HG02763 (cell line): ENCODE data around the gene MPDZ.

Experiments
- ATAC-seq: cut with Tn5 transposase; IDR thresholded peaks from one replicate; pipeline ENCODE4 v1.9.1; 2021; ENCODE audit warnings: mild to moderate bottlenecking, moderate library complexity; ENCODE audit not compliant: unreplicated experiment

MPDZ gene

GRCh38 chr9:13189362-13189761, 90.1 kb downstream of the MPDZ start:
- no peak for ATAC-seq

GRCh38 chr9:13186774-13187173, 92.7 kb downstream of the MPDZ start:
- ATAC-seq, result no peak

- no peak for ATAC-seq
Measured at GRCh38 chr9:13186091-13186490, 93.4 kb downstream of the MPDZ start.

GRCh38 chr9:13181652-13182051, 97.8 kb downstream of the MPDZ start:
- ATAC-seq, result no peak

- ATAC-seq, result no peak
Measured at GRCh38 chr9:13179257-13179656, 100.2 kb downstream of the MPDZ start.

GRCh38 chr9:13175732-13176131, 103.8 kb downstream of the MPDZ start:
- ATAC-seq, result no peak

- ATAC-seq, result no peak
Measured at GRCh38 chr9:13174906-13175639, 104.4 kb downstream of the MPDZ start.

- ATAC-seq, result no peak
Measured at GRCh38 chr9:13173553-13173952, 105.9 kb downstream of the MPDZ start.

- ATAC-seq, result no peak
Measured at GRCh38 chr9:13171261-13171660, 108.2 kb downstream of the MPDZ start.

GRCh38 chr9:13166996-13167395, 112.5 kb downstream of the MPDZ start:
- ATAC-seq, result no peak

- ATAC-seq, result no peak
Measured at GRCh38 chr9:13165956-13166355, 113.5 kb downstream of the MPDZ start.

GRCh38 chr9:13165236-13165945, 114.1 kb downstream of the MPDZ start:
- no peak for ATAC-seq

GRCh38 chr9:13163946-13164345, 115.5 kb downstream of the MPDZ start:
- ATAC-seq, result no peak

- ATAC-seq, result no peak
Measured at GRCh38 chr9:13163287-13163686, 116.2 kb downstream of the MPDZ start.

- ATAC-seq, result no peak
Measured at GRCh38 chr9:13160051-13160450, 119.4 kb downstream of the MPDZ start.

GRCh38 chr9:13158986-13159385, 120.5 kb downstream of the MPDZ start:
- ATAC-seq, result no peak

- no peak for ATAC-seq
Measured at GRCh38 chr9:13151489-13151888, 128.0 kb downstream of the MPDZ start.

- ATAC-seq, result no peak
Measured at GRCh38 chr9:13149454-13149853, 130.0 kb downstream of the MPDZ start.

- ATAC-seq, result no peak
Measured at GRCh38 chr9:13146840-13147239, 132.7 kb downstream of the MPDZ start.

GRCh38 chr9:13145340-13145739, 134.2 kb downstream of the MPDZ start:
- ATAC-seq, result no peak

- no peak for ATAC-seq
Measured at GRCh38 chr9:13144166-13144775, 135.2 kb downstream of the MPDZ start.

- ATAC-seq, result no peak
Measured at GRCh38 chr9:13143281-13143680, 136.2 kb downstream of the MPDZ start.
